H9 (cell line): ENCODE measurements around the gene FRK. TPM values are rescaled to one million over a fixed set of nuclear protein-coding genes. Genes with fewer than 3 reads are reported as not detected.

Source experiments
- DNase-seq: peaks from one replicate; pipeline ENCODE4 v3.0.0-alpha.2; 2017
- H2AFZ ChIP-seq: one replicate; pipeline ENCODE4 v1.6.1; 2013; ENCODE audit warnings: mild to moderate bottlenecking, low read length, control low read depth, moderate library complexity
- H2AK5ac ChIP-seq: 2 replicates; pipeline ENCODE4 v1.6.1; 2013; ENCODE audit warnings: low read length, control low read depth, mixed read lengths; ENCODE audit not compliant: insufficient read length
- H2BK120ac ChIP-seq: one replicate; pipeline ENCODE4 v1.6.1; 2013; ENCODE audit warnings: low read depth, mild to moderate bottlenecking, low read length, control low read depth, inconsistent platforms; ENCODE audit not compliant: poor library complexity, severe bottlenecking
- H2BK12ac ChIP-seq: 2 replicates; pipeline ENCODE4 v1.6.1; 2013; ENCODE audit warnings: low read length, control low read depth, mixed read lengths, low read depth; ENCODE audit not compliant: insufficient read length
- H2BK15ac ChIP-seq: 2 replicates; pipeline ENCODE4 v1.6.1; 2013; ENCODE audit warnings: low read depth, low read length, control low read depth
- H2BK20ac ChIP-seq: one replicate; pipeline ENCODE4 v1.6.1; 2013; ENCODE audit warnings: low read depth, mild to moderate bottlenecking, low read length, control low read depth, inconsistent platforms; ENCODE audit not compliant: poor library complexity, severe bottlenecking
- H2BK5ac ChIP-seq: 2 replicates; pipeline ENCODE4 v1.6.1; 2013; ENCODE audit warnings: low read length, control low read depth, mixed read lengths; ENCODE audit not compliant: insufficient read length
- H3K14ac ChIP-seq: 2 replicates; pipeline ENCODE4 v1.6.1; 2013; ENCODE audit warnings: low read length, control low read depth; ENCODE audit not compliant: insufficient read depth
- H3K18ac ChIP-seq: 2 replicates; pipeline ENCODE4 v1.6.1; 2013; ENCODE audit warnings: low read depth, mild to moderate bottlenecking, mixed read lengths, low read length, control low read depth; ENCODE audit not compliant: insufficient read length
- H3K23ac ChIP-seq: 2 replicates; pipeline ENCODE4 v1.6.1; 2013; ENCODE audit warnings: low read length, control low read depth, mixed read lengths, low read depth; ENCODE audit not compliant: insufficient read length
- H3K23me2 ChIP-seq: 2 replicates; pipeline ENCODE4 v1.6.1; 2013; ENCODE audit warnings: low read depth, mild to moderate bottlenecking, mixed read lengths, low read length, control low read depth; ENCODE audit not compliant: insufficient read length, poor library complexity, severe bottlenecking
- H3K27ac ChIP-seq: 2 replicates; pipeline ENCODE4 v1.5.1; 2013; ENCODE audit warnings: low read length, control low read depth, mixed read lengths, low read depth; ENCODE audit not compliant: insufficient read length
- H3K27me3 ChIP-seq: 2 replicates; pipeline ENCODE4 v1.6.1; 2013; ENCODE audit warnings: low read length, control low read depth, inconsistent platforms; ENCODE audit not compliant: insufficient read depth
- H3K4ac ChIP-seq: 2 replicates; pipeline ENCODE4 v1.6.1; 2013; ENCODE audit warnings: low read depth, mild to moderate bottlenecking, control low read depth, inconsistent platforms, low read length, moderate library complexity
- H3K4me1 ChIP-seq: 2 replicates; pipeline ENCODE4 v1.6.1; 2013; ENCODE audit warnings: low read length, control low read depth, inconsistent platforms; ENCODE audit not compliant: insufficient read depth
- H3K4me2 ChIP-seq: 2 replicates; pipeline ENCODE4 v1.6.1; 2013; ENCODE audit warnings: low read length, control low read depth, mixed read lengths; ENCODE audit not compliant: insufficient read length, insufficient read depth
- H3K56ac ChIP-seq: 2 replicates; pipeline ENCODE4 v1.6.1; 2013; ENCODE audit warnings: low read depth, mild to moderate bottlenecking, mixed read lengths, low read length, control low read depth; ENCODE audit not compliant: insufficient read length
- H3K79me1 ChIP-seq: 2 replicates; pipeline ENCODE4 v1.6.1; 2013; ENCODE audit warnings: low read depth, mild to moderate bottlenecking, moderate library complexity, low read length, control low read depth, inconsistent platforms; ENCODE audit not compliant: insufficient read depth, poor library complexity, severe bottlenecking
- H3K79me2 ChIP-seq: 2 replicates; pipeline ENCODE4 v1.6.1; 2013; ENCODE audit warnings: low read length, control low read depth, inconsistent platforms; ENCODE audit not compliant: insufficient read depth
- H3K9ac ChIP-seq: 2 replicates; pipeline ENCODE4 v1.6.1; 2013; ENCODE audit warnings: low read length, control low read depth, mixed read lengths; ENCODE audit not compliant: insufficient read length; ENCODE audit errors: extremely low read depth
- H3K9me3 ChIP-seq: one replicate; pipeline ENCODE4 v1.6.1; 2013; ENCODE audit warnings: low read depth, low read length, inconsistent platforms; ENCODE audit not compliant: control insufficient read depth
- H3T11ph ChIP-seq: one replicate; pipeline ENCODE4 v1.6.1; 2013; ENCODE audit warnings: mild to moderate bottlenecking, low read length, control low read depth, inconsistent platforms
- H4K20me1 ChIP-seq: one replicate; pipeline ENCODE4 v1.6.1; 2013; ENCODE audit not compliant: control insufficient read depth, insufficient read length, insufficient read depth
- H4K5ac ChIP-seq: 2 replicates; pipeline ENCODE4 v1.6.1; 2013; ENCODE audit warnings: low read depth, mild to moderate bottlenecking, mixed read lengths, low read length, control low read depth; ENCODE audit not compliant: insufficient read length
- H4K8ac ChIP-seq: replicated peaks from 2 replicates; pipeline ENCODE4 v1.6.1; 2013; ENCODE audit warnings: low read length, control low read depth, mixed read lengths, low read depth; ENCODE audit not compliant: insufficient read length
- H4K91ac ChIP-seq: 2 replicates; pipeline ENCODE4 v1.6.1; 2013; ENCODE audit warnings: low read depth, mild to moderate bottlenecking, moderate library complexity, mixed read lengths, low read length, control low read depth; ENCODE audit not compliant: insufficient read length
- H3K27ac Mint-ChIP-seq, 3 experiments: 2 replicates in 2 of 3; 3 replicates in 1 of 3; pipeline ENCODE4 v1.8.0; 2020 to 2021; ENCODE audit warnings: mixed read lengths in 3 of 3, mild to moderate bottlenecking in 1 of 3, moderate library complexity in 1 of 3
- H3K27me3 Mint-ChIP-seq: 2 replicates; pipeline ENCODE4 v1.8.0; 2021; ENCODE audit warnings: low read depth, mild to moderate bottlenecking, moderate library complexity, mixed read lengths
- H3K36me3 Mint-ChIP-seq, 3 experiments: 2 replicates in 2 of 3; 3 replicates in 1 of 3; pipeline ENCODE4 v1.8.0; 2020 to 2021; ENCODE audit warnings: low read depth in 3 of 3, mixed read lengths in 3 of 3; ENCODE audit not compliant: insufficient read depth in 1 of 3
- H3K4me1 Mint-ChIP-seq, 2 experiments: 2 replicates each; pipeline ENCODE4 v1.8.0; 2020; ENCODE audit warnings: mixed read lengths in 2 of 2
- H3K4me3 Mint-ChIP-seq, 2 experiments: 2 replicates in 1 of 2; 3 replicates in 1 of 2; pipeline ENCODE4 v1.8.0; 2020 to 2021; ENCODE audit warnings: mild to moderate bottlenecking in 2 of 2, mixed read lengths in 2 of 2, moderate library complexity in 1 of 2
- H3K9me3 Mint-ChIP-seq, 2 experiments: 2 replicates in 1 of 2; 3 replicates in 1 of 2; pipeline ENCODE4 v1.8.0; 2020; ENCODE audit warnings: mild to moderate bottlenecking in 2 of 2, mixed read lengths in 2 of 2, moderate library complexity in 1 of 2
- WGBS: extraction: QIAGEN DNeasy Blood & Tissue Kit; methylation state at CpG from one replicate; pipeline ENCODE4 v1.1.7; 2013; ENCODE audit warnings: missing lambda C conversion rate, low lambda C conversion rate, mixed read lengths; ENCODE audit not compliant: insufficient read length; ENCODE audit errors: extremely low coverage; 5-methylcytosine and 5-hydroxymethylcytosine counted together
- total RNA-seq: library from RNA; stranded (reverse); gene quantifications from 2 replicates; pipeline ENCODE4 v1.2.1, GENCODE V29; 2021
- TF ChIP-seq, protein P1 (sequence below): fragments of 200-600 bp; sonication (generic); conservative IDR thresholded peaks from 3 replicates; pipeline ENCODE4 v1.8.0; 2021; ENCODE audit warnings: antibody characterized with exemption, mild to moderate bottlenecking

FRK gene
- total RNA-seq, 1 experiment from 2014 or later, result 0.15 TPM

DNA sequence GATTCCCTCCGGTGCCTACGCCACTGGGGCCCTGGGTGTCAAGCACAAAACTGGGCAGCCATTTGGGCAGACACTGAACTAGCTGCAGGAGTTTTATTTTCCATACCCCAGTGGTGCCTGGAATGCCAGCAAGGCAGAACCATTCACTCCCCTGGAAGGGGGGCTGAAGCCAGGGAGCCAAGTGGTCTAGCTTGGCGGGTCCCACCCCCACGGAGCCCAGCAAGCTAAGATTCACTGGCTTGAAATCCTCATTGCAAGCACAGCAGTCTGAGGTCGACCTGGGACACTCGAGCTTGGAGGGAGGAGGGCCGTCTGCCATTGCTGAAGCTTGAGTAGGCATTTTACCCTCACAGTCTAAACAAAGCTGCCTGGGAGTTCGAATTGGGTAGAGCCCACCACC is 125.3 kb downstream of the FRK start:
- H2BK20ac ChIP-seq, result no peak overlapping the region

More for the DNA sequence above, 125.3 kb downstream of the FRK start:
- H3K9me3 ChIP-seq, result no peaks in the 10 kb centered on the region
- no peak for DNase-seq
- Mint-ChIP-seq H3K27me3 (no peaks in the 10 kb centered on the region), H3K36me3 (peaks cover 0 to 5% (median 0%) of the 10 kb centered on the region in 3 experiments; a peak in 2 of 7 replicates), H3K9me3 (peaks cover 6 to 9% of the 10 kb centered on the region in 2 experiments), H3K4me1 (peaks cover 2 to 4% of the 10 kb centered on the region in 2 experiments; a peak in 1 of 4 replicates), H3K4me3 (no peak overlapping the region), H3K27ac (no peak overlapping the region)
- H2BK12ac ChIP-seq, result no peak overlapping the region
- H2BK120ac ChIP-seq, result no peak overlapping the region
- H4K8ac ChIP-seq, result no peak overlapping the region
- H3K56ac ChIP-seq, result no peak overlapping the region
- no peak overlapping the region for H2BK5ac ChIP-seq
- H3K23ac ChIP-seq, result no peak overlapping the region
- H3K14ac ChIP-seq, result no peak overlapping the region
- no peaks in the 10 kb centered on the region for H3K27me3 ChIP-seq
- no peak overlapping the region for H3K4ac ChIP-seq
- H3K4me2 ChIP-seq, result no peak overlapping the region
- H3K9ac ChIP-seq, result no peak overlapping the region
- H4K5ac ChIP-seq, result no peak overlapping the region
- no peak overlapping the region for H3T11ph ChIP-seq
- H2BK15ac ChIP-seq, result no peak overlapping the region
- no CpG with 5 or more reads among the region's 8 CpGs for WGBS
- H3K23me2 ChIP-seq, result no peaks in the 10 kb centered on the region
- H3K79me2 ChIP-seq, result no peaks in the 10 kb centered on the region
- TF ChIP-seq, protein P1, sequence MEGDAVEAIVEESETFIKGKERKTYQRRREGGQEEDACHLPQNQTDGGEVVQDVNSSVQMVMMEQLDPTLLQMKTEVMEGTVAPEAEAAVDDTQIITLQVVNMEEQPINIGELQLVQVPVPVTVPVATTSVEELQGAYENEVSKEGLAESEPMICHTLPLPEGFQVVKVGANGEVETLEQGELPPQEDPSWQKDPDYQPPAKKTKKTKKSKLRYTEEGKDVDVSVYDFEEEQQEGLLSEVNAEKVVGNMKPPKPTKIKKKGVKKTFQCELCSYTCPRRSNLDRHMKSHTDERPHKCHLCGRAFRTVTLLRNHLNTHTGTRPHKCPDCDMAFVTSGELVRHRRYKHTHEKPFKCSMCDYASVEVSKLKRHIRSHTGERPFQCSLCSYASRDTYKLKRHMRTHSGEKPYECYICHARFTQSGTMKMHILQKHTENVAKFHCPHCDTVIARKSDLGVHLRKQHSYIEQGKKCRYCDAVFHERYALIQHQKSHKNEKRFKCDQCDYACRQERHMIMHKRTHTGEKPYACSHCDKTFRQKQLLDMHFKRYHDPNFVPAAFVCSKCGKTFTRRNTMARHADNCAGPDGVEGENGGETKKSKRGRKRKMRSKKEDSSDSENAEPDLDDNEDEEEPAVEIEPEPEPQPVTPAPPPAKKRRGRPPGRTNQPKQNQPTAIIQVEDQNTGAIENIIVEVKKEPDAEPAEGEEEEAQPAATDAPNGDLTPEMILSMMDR, result no peak
- no peaks in the 10 kb centered on the region for H3K79me1 ChIP-seq
- no peaks in the 10 kb centered on the region for H3K4me1 ChIP-seq
- no peak overlapping the region for H3K27ac ChIP-seq
- no peak overlapping the region for H2AFZ ChIP-seq
- no peak overlapping the region for H3K18ac ChIP-seq
- H4K20me1 ChIP-seq, result no peaks in the 10 kb centered on the region
- no peak overlapping the region for H4K91ac ChIP-seq
- no peak overlapping the region for H2AK5ac ChIP-seq
